Ramos (cell line): ENCODE measurements around the gene HEYL.

Experiments used
- in situ Hi-C: fragments of 300-500 bp; cut with MboI; formaldehyde crosslinking; loops from one replicate; pipeline ENCODE4 v1.14.3; 2022; ENCODE audit warnings: low sequenced_read_pairs; ENCODE audit not compliant: unreplicated experiment

HEYL gene

DNA sequence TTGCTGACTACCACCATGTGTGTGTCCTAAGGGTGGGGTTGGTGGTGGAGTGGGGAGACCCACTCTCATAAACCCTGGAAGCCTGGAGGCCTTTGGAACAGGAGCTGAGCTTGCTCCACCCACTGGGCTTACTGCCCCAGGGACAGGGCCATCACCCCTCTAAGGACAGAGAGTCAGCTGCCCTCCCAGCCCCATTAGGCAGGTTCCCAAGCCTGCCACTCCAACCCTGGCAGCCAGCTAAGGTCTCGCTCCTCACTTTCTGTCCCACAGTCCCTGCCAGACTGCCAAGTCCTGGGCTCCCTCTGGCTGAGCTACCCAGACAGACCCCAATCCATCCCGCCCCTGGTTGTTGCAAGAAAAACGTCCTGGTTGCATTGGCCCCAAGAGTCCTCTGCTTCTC lies 28.7 kb upstream of the HEYL start:
- in situ Hi-C loops, result no loop called here

DNA sequence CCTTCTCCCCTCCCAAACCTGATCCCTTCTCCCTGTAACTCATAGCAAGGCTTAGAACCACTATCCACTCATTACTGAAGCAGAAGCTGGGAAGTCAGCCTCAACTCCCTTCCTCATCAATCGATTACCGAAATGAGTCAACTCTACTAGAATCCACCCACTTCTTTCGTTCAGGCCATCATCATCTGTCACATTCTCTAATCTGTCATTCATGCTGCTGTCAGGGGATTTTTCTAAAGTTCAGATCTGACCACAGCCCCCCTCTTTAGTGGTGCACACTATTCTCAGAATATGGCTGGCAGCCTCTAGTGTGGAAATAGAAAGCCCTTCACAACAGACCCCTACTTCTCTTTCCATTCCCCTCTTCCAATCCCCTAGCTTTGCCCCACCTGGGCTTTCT lies 27.3 kb upstream of the HEYL start:
- in situ Hi-C loops, result no loop called here

DNA sequence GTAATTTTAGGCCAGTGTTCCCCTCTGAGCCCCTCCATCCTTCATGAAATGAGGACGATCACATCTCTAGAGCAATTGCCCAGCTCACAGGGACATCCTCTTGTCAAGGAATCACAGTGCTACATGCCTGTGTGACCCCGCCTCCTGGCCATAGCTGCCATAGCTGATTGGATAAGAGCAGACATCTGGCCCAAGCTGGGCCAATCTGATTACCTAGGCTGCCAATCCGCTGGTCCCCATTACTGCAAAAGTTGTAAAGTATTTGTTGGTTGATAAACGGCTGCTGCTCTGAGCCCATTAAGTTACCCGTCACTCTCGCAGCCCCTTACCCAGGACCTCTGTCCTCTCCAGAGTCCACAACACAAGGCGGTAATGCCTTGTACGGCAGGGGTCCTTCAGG lies 24.1 kb upstream of the HEYL start:
- in situ Hi-C loops, result no loop called here

DNA sequence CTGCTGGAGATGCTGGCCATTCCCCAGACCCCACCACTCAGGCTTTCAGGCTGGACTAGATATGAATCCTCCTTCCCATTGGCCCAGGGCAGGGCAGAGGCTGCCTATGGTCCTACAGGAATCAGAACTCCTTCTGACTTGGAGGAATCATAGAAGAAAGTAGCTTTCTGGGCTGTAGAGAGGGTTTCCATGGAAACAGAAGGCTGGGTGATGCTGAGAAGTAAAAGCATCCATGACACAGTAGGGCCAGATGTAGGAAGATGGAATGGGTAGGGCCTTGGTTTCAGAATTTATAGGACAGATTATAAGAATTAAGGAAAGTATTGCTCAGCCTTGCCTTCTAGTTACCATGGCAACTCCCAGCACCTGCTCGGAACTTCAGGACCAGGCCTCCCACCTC lies 23.4 kb upstream of the HEYL start:
- in situ Hi-C loops, result no loop called here

DNA sequence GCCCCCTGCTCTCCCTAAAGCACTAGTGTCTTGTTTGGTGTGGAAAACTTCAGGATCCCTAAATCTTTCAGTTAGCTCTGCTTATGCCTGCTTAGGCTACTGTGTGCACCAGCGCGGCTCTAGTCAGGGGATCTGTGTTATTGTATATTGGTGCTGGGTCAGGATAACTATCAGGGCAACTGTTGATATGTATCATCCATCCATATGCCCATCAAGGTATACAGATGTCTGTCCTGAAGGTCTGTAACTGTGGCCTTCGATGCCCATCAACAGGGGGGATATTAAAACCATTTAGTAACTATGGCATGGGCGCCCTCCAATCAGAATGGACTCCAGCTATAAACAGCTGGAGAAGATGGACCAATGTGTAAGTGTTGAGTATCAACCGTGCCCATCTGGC lies 20.1 kb upstream of the HEYL start:
- in situ Hi-C loops, result no loop called here

DNA sequence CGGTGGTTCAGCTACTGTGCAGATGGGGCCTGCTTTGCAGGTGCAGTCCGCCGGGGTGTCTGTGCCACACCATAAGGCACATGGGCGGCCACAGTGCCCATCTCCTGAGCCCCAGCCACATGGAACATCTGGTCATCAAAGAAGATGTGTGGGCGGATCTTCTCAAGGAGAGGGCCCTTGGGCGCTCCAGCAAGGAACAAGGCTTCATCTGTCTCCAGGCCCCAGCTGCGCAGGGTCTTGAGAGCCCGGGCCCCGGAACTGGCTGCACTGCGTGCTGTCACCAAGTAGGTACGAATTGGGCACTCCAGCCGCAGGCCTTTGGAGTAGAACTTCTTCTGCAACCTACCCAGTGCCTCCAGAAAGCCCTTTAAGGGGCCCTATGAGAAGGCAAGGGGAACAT lies 19.7 kb upstream of the HEYL start:
- in situ Hi-C loops, result no loop called here

DNA sequence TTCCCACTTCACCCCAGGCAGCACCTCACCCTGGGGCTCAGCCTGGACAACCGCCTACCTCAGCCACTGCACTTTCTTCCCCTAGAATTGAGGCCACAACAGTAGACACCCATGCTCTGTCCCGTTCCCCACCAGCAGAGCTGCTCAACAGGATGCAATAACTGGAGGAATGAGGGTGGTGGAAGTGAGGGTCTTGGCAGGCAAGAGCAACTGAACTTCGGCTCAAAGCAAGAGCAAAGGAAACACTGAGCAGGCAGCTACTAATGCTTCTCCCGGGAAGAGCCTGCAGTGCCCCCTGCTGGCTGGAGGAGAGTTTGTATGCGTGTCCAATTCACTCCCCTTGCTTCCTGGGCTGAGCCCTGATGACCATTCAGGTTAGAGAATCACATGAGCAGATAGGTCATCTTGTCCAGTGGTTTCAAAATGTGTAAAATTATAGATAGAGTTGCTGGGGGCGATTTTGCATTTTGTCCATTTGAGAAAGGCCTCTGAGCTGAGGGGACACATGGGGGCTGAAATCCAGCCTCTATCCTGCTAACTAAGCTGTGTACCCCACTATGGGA lies 18.6 kb upstream of the HEYL start:
- in situ Hi-C loops, result no loop called here

DNA sequence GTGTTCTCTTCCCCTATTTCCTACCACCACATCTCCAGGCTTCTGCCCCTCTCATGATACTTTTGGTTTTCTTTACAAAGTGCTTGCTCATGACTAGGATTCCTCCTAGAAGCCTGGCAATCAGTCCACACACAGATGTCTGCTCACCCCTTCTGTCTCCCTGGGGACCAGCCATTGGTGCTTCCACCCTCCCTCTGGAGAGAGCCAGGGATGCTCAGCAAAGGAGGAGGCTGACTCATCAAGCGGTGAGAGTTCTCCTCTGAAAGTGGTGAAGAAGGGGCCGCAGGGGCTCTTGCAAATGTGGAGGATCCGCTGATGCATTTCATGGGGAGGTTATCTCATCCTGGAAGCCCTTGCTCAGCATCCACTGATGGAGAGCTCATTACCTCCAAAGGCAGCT lies 18.0 kb upstream of the HEYL start:
- in situ Hi-C loops, result no loop called here

DNA sequence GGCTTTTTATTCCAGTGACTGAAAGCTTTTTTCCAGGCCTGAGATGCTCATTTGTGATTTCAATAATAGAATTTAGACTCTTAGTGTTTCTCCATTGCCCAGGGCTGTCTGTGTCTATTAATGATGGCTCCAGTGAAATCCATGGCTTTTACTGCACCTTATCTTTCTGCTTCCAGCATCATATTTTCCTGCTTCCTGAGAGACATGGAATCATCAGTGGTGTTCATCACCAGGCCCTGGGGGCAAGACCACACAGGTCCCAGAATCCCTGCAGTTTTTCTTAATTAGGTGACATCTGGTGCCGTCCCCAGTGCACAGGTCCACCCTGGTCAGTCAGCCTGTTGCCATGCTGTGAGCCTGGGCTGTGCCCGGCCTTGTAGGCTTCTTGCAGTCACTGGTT lies 16.9 kb upstream of the HEYL start:
- in situ Hi-C loops, result no loop called here

DNA sequence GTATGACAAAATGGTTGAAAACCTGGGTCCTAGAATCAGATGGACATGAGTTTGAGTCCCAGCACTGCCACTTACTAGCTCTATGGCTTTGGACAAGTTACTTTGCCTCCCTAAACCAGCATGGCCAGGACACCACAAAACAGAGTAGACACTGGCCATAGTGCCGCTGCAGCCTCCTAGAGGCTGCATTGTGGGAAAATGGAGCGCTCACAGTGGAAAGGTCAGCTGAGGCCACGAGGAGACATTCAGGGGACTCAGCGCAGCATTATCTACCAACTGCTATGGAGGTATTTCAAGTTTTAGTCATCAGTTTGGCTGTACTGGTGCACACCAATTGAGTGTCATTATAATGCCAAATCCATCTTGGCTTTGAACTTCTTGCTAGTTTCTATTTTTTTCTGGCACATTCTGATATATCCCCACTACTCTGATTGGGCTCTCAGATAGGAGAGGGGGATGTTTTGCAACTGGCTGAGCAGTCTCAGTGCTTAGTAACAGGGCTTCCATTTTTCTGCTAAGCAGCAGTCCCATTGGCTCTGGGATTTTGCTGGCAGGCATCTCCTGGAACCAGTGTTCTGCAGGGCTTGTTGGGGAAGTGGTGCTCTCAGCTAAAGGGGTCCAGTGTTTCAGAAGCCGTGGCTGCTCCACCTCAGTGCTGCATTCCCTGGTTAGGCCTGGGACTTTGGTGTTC lies 16.3 kb upstream of the HEYL start:
- in situ Hi-C loops, result no loop called here

DNA sequence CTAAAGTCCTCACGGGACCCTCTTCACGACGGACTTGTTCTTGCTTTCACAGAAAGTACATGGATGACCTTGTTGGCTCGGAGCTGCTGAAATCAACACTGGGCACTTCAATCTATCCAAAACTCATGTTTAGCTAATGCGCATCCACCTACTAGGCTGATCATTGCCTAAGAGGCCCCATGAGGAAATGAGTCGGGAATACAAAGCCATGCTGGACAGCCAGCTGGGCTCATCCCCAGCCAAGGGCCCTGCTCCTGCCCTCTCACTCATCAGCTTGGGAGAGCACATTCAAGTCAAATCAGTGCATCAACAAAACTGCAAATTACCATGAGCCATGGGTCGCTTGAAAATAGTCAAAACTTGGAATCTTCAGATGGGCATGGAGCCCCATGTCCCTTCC lies 14.8 kb upstream of the HEYL start:
- in situ Hi-C loops, result no loop called here

DNA sequence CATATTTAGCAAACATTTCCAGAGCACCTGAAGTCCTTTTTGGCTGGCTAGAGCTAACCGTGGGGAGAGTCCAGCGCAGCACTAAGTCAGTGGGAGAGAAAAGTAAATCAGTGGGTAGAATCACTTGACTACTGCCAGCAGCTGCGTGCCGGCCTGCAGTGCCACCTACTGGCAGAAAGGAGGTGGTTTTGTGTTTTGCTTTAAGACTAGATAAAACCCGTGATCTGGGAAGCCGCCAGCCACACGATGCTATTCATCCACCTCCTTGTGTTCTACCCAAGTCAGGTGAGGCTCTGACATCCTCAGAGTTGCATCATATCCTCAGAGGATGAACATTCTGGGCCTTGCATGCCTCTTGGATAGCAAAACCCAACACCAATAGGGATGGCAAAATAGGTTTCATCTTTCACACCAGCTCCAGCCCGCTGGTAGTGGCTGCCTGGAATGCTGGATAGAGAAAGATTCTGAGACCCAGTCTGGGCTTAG lies 14.1 kb upstream of the HEYL start:
- in situ Hi-C loops, result no loop called here

DNA sequence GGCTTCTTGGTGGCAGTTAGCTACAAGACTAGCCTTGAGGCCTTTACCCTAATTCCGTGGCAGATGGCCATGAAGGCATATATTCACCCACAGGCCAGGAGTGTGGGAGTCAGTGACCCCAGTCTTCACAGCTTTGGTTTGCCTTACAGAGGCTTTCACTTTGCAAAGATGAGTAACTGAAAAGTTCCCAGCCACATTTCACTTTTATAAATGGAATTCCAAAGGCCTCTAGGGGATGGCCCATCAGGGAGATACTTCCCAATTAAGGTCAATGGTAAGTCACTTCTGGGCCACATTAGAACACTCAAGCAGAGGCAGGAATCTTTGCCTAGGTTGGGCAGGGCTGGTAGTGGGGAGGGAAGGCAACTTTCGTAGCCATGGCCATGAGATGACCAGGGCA lies 13.1 kb upstream of the HEYL start:
- in situ Hi-C loops, result no loop called here

DNA sequence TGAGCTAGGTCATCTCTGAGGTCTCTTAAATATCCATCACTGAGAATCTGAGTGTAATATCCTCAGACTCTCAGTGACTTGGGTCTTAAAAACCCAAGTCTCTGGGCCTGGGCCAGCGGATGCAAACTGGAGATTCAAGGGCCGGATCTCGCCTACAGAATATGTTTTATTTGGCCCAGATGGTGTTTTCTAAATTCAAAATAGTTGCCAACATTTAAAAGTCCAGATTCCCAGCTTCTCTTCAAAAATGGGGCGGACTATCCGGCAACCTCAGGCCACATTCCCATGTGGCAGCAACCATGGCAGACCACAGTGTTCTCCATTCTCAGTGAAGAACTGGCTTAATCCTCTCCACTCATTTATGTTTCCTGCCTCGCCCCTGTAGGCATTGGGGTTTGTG lies 12.7 kb upstream of the HEYL start:
- in situ Hi-C loops, result no loop called here

DNA sequence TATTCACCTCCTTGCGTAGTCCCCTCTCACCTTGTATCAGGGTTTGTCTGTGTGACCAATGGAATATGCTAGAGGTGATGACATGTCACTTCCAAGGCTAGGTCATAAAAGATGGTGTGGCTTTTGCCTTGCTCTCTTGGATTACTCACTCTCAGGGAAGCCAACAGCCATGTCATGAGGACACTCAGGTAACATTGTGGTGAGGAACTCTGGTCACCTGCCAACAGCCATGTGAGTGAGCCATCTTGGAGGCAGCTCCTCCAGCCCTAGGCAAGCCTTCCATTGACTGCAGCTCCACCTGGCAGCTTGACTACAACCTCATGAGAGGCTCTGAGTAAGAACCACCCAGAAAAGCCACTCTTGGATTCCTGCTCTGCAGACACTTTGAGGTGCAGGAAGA lies 11.0 kb upstream of the HEYL start:
- in situ Hi-C loops, result no loop called here

DNA sequence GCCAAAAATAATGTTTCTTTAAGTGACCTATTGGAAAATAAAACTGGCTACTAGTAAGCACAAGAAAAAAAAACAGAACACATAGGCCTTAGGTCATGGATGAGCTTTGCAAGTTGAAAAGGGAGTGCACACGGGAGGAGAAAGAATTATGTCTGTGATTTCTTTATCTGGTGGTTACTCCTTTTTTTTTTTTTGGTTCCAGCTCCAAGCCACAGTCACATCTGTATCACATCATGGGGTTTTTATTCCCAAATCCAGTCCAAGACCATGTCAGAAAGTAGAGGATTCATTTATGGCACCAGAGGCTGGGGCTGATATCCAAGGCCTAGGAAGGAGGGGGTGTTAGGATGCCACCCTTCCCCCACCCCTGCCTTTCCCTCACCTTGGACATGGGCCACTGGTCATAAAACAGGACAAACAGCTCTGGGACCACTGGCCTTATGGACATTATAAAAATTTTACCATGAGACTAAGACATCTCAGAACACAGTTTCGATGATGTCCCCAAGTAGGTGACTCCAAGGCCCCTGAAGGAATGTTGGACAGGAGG lies 10.3 kb upstream of the HEYL start:
- in situ Hi-C loops, result no loop called here

DNA sequence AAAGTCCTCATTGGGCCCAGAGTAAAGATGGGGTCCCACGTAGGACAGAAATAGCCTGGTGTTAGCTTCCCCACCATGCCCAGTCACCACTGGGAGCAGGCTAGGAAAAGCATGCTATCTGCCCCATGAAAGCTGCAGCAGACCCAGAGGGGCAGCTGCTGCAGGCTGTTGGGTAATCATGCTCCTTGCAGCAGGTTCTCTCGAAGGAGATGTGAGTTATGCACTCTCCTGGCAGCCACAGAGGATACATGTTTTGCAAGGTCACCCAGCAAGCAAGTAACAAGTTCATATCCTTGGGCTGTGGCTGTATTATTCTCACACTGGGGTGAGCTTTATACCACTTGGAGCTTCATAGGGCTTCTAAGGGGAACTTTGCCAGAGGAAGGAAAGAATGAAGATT lies 9.1 kb upstream of the HEYL start:
- in situ Hi-C loops, result no loop called here

DNA sequence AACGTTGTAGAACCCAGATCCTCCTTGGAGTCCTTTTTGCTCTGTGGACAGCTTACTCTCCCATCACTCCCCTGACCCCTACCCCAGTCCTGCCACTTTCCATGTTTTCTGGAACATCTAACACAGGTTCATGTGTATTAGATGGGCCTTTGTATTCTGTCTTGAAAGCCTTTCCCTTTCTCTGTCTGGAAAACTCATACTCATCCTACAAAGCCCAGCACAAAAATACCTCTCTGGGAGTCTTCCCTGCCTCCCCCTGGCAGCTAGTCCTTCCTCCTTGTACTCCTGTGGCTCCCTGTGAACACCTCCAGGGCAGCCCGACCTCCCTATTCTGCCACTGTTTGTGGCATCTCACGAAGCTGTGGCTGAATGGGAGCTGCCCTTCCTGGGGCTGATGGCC lies 7.8 kb upstream of the HEYL start:
- in situ Hi-C loops, result no loop called here

DNA sequence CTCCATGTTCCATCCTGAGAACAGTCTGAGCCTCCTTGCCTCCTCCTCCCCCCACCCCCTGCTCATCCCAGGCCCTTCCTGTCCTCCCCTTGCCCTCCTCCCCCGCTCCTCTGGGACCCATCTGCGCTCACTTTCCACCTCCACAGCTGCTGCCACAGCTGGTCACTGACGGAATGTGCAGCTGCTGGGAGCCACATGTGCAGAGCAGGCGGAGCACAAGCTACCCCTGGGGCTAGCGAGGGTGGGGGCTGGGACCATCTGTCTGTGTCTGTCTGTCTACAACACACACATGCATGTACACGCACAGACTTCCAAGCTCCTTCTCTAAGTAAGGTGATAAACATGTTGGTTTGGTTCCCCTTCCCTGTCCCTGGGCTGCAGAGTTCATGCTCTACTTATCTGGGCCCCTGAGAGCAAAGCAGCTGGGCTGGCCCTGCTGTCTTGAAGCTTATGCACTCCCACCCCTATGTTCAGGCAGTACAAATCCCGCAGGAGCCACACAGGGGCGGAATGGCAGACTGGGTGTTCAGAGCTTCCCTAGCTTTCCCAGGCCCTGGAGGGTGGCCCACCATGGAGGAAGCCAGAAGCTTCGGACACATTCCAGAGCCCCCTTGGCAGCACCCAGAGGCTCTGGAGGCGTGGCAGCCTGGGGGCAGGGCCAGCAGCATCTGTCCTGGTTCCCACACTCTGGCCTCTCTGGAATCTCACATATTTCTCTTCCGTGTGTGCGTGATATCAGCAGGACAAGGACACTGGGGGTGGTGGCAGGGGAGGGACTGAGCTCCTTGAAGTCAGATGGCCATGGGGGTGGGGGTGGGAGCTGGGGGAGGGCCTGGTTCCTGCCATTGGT lies 7.0 kb upstream of the HEYL start:
- in situ Hi-C loops, result no loop called here

DNA sequence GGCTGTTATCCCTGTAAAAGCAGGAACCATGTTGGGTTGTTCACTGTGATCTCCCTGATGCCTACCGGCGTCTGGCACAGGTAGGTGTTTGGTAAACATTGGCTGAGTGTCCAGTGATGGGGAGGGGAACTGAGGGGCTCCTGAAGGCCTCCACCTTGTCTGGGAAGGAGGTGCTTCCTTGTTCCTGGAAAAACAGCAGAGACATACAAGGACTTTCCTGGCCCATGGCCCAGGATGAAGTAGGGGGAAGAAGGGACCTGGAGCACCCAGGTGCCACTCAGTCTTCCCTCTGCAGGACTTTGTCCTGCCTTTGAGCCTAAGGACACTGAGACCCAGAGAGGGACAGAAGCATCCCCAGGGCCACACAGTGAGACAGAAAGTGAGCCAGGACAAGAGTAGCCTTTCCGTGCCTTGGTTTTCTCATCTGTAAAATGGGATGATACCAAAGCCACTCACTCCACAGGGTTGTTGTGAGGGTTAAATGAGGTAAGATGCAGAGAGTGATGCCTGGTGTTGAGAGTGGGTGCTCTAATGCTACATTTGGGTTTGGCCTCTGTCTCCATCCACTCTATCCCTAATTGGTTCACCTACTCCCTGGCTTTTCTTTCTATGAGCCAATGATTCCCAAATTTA lies 6.1 kb upstream of the HEYL start:
- in situ Hi-C loops, result no loop called here

DNA sequence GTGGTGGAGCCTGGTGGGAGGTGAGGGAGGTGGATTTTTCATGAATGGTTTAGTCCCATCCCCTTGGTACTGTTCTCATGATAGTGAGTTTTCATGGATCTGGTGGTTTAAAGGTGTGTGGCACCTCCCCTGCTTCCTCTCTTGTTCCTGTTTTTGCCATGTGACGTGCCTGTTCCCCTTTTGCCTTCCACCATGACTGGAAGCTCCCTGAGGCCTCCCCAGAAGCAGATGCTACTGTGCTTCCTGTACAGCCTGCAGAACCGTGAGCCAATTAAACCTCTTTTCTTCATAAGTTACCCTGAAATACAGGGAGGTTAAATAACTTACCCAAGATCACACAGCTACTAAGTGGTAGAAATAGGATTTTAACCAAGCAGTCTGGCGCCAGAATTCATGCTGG lies 4.3 kb upstream of the HEYL start:
- in situ Hi-C loops, result no loop called here
